Measurements from ENCODE around the gene TNRC18. TPM values are rescaled to one million over a fixed set of nuclear protein-coding genes. Genes with fewer than 3 reads are reported as not detected.
"Not testable (repeated sequence)": the region's sequence is repeated elsewhere in the genome, so short reads cannot be mapped to it uniquely, and the experiment has no call there.

TNRC18 gene
- 10 to 100 TPM; 46.3 to 49.2 TPM for total RNA-seq

DNA sequence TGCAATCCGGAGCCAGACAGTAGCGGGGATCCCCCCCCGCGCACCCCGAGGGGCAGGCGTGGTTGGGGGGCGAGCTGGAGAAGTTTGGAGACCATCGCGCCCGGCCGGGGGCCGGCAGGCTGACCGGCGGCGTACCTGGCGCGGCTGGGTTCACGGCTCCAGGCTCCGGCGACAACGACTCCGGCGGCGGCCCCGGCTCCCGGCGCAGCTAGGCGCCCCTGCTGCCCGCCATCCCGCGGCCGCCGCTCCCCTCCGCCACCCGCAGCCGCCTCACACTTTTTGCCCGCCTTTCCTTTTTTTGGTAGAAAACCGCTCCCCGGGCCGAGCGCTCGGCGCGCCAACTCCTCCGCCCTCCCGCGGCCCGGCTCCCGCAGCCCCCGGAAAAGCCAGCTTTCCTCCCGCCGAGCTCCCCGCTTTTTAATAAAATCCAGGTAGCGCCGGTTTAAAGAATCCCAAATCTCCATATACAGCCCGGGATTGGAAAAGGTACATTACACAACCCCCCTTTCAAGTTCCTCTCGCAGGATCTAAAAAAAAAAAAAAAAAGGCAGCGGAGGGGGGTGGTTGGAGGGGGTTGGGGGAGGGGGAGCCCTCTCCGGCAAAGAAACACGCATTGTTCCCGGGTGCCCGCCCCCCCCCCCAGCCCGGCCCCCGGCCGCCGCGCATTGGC lies at the start of gene TNRC18:
Gene TNRC18, minus strand, starts transcription at position 529 of the 670 bp plus-strand sequence. CDS start 2,588 bp downstream, outside the sequence.
- H3K9me3 Mint-ChIP-seq = no peaks in the 10 kb centered on the region
- peak within 1 kb of the TSS; percentile 70 for H3K4me3 Mint-ChIP-seq
- peak within 1 kb of the TSS; percentile 48 for H3K27ac Mint-ChIP-seq
- H3K4me1 Mint-ChIP-seq = peaks cover 3% of the 10 kb centered on the region
- peaks cover 34% of the 10 kb centered on the region for H3K27me3 Mint-ChIP-seq
- no peak for ATAC-seq (replicated peaks)
- H3K36me3 Mint-ChIP-seq (ENCODE audit: low read depth) = peaks cover 15% of the 10 kb centered on the region

DNA sequence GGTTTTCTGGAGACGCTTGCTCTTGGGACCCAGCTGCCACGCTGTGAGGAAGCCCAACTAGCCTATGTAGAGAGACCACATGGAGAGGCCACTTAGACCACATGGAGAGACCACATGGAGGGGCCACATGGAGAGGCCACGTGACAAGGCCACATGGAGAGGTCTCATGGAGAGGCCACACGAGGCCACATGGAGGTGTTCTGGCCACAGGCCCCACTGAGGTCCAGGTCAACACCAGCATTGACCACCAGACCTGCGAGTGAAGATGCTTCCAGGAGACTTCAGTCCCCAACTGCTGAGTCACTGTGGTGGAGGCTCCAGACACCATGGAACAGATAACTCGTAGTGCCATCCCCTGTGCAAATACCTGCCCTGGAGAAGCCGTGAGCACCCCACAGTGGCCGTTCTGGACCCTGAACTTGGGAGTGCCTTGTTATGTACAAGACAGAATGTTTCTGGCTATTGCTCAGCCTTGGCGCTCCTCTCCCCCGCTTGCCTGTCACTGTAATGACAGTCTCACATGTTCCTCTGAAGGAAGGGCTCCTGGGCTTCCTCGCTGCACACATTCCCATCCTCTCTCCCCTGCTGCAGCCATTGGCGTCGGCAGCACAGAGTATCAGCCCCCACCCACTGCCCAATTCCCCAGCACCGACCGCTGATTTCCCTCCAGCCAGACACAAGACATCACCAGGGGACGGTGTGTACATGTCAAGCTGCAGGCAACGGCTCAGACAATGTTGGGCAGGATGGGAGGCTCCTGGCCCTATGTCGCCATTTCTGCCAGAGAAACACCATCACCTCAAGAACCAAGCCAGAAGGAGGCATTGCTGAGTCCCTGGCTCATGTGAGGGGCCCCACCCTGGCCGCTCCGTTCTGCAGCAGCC lies 49.0 kb upstream of the TNRC18 start:
- Mint-ChIP-seq H3K27me3 (no peaks in the 10 kb centered on the region), H3K36me3 (ENCODE audit: low read depth) (no peaks in the 10 kb centered on the region), H3K4me1 (peaks cover 6% of the 10 kb centered on the region), H3K9me3 (no peaks in the 10 kb centered on the region), H3K27ac (no peak overlapping the region), H3K4me3 (no peak overlapping the region)
- ATAC-seq (replicated peaks) = no peak

- H3K4me3 Mint-ChIP-seq; H3K9me3 Mint-ChIP-seq; H3K27me3 Mint-ChIP-seq; ATAC-seq (replicated peaks); H3K4me1 Mint-ChIP-seq; H3K27ac Mint-ChIP-seq; H3K36me3 Mint-ChIP-seq (ENCODE audit: low read depth): not testable (repeated sequence)
Measured at GRCh38 chr7:5471623-5472022, 48.0 kb upstream of the TNRC18 start.

GRCh38 chr7:5470816-5471215 lies 47.2 kb upstream of the TNRC18 start:
- Mint-ChIP-seq H3K4me3 (no peak overlapping the region), H3K4me1 (peaks cover 6% of the 10 kb centered on the region), H3K9me3 (no peaks in the 10 kb centered on the region), H3K27ac (no peak overlapping the region), H3K36me3 (ENCODE audit: low read depth) (no peaks in the 10 kb centered on the region), H3K27me3 (no peaks in the 10 kb centered on the region)
- ATAC-seq (replicated peaks) = no peak

- Mint-ChIP-seq H3K4me3 (no peak overlapping the region), H3K4me1 (peaks cover 6% of the 10 kb centered on the region), H3K9me3 (no peaks in the 10 kb centered on the region), H3K27ac (no peak overlapping the region), H3K27me3 (no peaks in the 10 kb centered on the region), H3K36me3 (ENCODE audit: low read depth) (no peaks in the 10 kb centered on the region)
- no peak for ATAC-seq (replicated peaks)
Measured at GRCh38 chr7:5470167-5470532, 46.5 kb upstream of the TNRC18 start.

- no peaks in the 10 kb centered on the region for H3K9me3 Mint-ChIP-seq
- ATAC-seq (replicated peaks) = no peak
- peaks cover 6% of the 10 kb centered on the region for H3K4me1 Mint-ChIP-seq
- no peak overlapping the region for H3K4me3 Mint-ChIP-seq
- H3K36me3 Mint-ChIP-seq (ENCODE audit: low read depth) = no peaks in the 10 kb centered on the region
- H3K27ac Mint-ChIP-seq = peak overlapping the region; percentile 10
- H3K27me3 Mint-ChIP-seq = no peaks in the 10 kb centered on the region
Measured at GRCh38 chr7:5469375-5470166, 45.9 kb upstream of the TNRC18 start.

GRCh38 chr7:5467645-5468044 lies 44.0 kb upstream of the TNRC18 start:
- ATAC-seq (replicated peaks) = no peak
- H3K4me3 Mint-ChIP-seq = no peak overlapping the region
- H3K27me3 Mint-ChIP-seq = no peaks in the 10 kb centered on the region
- H3K27ac Mint-ChIP-seq = no peak overlapping the region
- H3K9me3 Mint-ChIP-seq = no peaks in the 10 kb centered on the region
- H3K4me1 Mint-ChIP-seq = peaks cover 6% of the 10 kb centered on the region
- H3K36me3 Mint-ChIP-seq (ENCODE audit: low read depth) = no peaks in the 10 kb centered on the region

DNA sequence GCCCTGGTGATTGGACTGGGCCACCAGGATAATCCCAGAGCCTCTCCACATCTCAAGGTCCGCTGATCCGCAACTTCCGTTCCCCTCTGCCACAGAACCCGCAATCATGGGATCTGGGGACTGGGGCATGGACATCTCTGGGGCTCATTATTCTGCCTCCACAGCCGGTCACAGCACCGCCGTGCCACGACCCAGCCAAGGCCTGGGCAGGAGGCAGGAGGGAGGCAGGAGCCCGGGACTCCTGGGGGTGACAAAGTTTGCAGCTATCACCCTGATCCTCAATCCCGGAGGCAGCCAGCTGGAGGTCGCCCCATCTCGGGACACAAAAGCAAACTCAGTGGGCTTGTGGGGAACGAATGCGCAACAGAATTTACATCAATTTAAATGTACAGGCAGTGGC lies 42.9 kb upstream of the TNRC18 start:
- Mint-ChIP-seq H3K27me3 (no peaks in the 10 kb centered on the region), H3K4me1 (peaks cover 6% of the 10 kb centered on the region), H3K36me3 (ENCODE audit: low read depth) (no peaks in the 10 kb centered on the region), H3K9me3 (no peaks in the 10 kb centered on the region), H3K4me3 (no peak overlapping the region), H3K27ac (no peak overlapping the region)
- ATAC-seq (replicated peaks) = no peak

GRCh38 chr7:5463031-5463430 lies 39.4 kb upstream of the TNRC18 start:
- H3K36me3 Mint-ChIP-seq (ENCODE audit: low read depth) = no peaks in the 10 kb centered on the region
- H3K4me3 Mint-ChIP-seq = no peak overlapping the region
- H3K27ac Mint-ChIP-seq = no peak overlapping the region
- no peak for ATAC-seq (replicated peaks)
- H3K4me1 Mint-ChIP-seq = no peaks in the 10 kb centered on the region
- no peaks in the 10 kb centered on the region for H3K9me3 Mint-ChIP-seq
- H3K27me3 Mint-ChIP-seq = no peaks in the 10 kb centered on the region

- H3K4me3 Mint-ChIP-seq = no peak overlapping the region
- no peaks in the 10 kb centered on the region for H3K36me3 Mint-ChIP-seq (ENCODE audit: low read depth)
- no peaks in the 10 kb centered on the region for H3K9me3 Mint-ChIP-seq
- H3K4me1 Mint-ChIP-seq = no peaks in the 10 kb centered on the region
- ATAC-seq (replicated peaks) = no peak
- no peaks in the 10 kb centered on the region for H3K27me3 Mint-ChIP-seq
- H3K27ac Mint-ChIP-seq = no peak overlapping the region
Measured at GRCh38 chr7:5462216-5462615, 38.6 kb upstream of the TNRC18 start.

DNA sequence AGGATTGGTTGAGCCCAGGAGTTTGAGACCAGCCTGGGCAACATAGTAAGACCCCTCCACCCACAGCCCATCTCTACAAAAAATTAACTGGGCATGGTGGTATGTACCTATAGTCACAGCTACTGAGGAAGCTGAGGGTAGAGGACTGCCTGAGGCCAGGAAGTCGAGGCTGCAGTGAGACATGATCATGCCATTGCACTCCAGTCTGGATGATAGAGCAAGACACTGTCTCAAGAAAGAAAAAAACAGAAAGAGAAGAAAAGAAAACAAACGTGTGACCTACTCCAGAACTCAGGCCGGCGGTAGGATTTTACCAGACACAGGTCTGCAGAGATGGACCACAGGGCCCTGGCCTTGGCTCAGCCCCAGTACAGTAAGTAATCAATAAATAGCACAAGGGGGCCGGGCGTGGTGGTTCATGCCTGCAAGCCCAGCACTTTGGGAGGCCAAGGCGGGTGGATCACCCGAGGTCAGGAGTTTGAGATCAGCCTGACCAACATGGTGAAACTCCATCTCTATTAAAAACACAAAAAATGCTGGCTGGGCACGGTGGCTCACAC lies 35.4 kb upstream of the TNRC18 start:
- Mint-ChIP-seq H3K27ac (no peak overlapping the region), H3K4me3 (no peak overlapping the region), H3K9me3 (no peaks in the 10 kb centered on the region), H3K36me3 (ENCODE audit: low read depth) (no peaks in the 10 kb centered on the region), H3K4me1 (no peaks in the 10 kb centered on the region), H3K27me3 (no peaks in the 10 kb centered on the region)
- no peak for ATAC-seq (replicated peaks)

DNA sequence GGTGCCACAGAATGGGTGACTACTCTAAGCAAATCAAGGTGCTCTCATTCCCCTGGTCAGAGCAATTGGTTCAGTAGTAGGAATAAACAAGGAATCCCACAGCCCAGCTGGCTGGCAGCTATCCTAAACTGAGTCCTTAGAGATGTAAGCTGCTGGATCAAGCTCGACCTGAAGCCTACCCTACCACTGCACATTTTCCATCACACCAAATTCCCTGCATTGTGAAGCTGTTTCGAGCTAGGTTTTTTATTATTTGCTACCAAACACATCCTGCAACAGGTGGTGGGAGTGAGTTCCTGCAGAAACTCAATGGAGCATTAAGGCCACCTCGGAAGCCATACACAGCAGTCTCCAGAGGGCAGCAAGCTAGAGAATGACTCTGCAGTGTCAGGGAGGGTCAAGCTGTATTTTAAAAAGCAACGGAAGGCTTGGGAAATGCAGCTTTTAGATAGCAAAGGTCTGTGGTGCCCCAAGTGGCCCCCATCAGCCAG lies 33.7 kb upstream of the TNRC18 start:
- no peak for ATAC-seq (replicated peaks)
- Mint-ChIP-seq H3K27ac (no peak overlapping the region), H3K36me3 (ENCODE audit: low read depth) (no peaks in the 10 kb centered on the region), H3K4me1 (no peaks in the 10 kb centered on the region), H3K27me3 (no peaks in the 10 kb centered on the region), H3K9me3 (no peaks in the 10 kb centered on the region), H3K4me3 (no peak overlapping the region)

- Mint-ChIP-seq H3K36me3 (ENCODE audit: low read depth) (no peaks in the 10 kb centered on the region), H3K4me1 (no peaks in the 10 kb centered on the region), H3K9me3 (no peaks in the 10 kb centered on the region), H3K27ac (no peak overlapping the region), H3K27me3 (no peaks in the 10 kb centered on the region), H3K4me3 (no peak overlapping the region)
- ATAC-seq (replicated peaks) = no peak
Measured at GRCh38 chr7:5456409-5456808, 32.8 kb upstream of the TNRC18 start.

DNA sequence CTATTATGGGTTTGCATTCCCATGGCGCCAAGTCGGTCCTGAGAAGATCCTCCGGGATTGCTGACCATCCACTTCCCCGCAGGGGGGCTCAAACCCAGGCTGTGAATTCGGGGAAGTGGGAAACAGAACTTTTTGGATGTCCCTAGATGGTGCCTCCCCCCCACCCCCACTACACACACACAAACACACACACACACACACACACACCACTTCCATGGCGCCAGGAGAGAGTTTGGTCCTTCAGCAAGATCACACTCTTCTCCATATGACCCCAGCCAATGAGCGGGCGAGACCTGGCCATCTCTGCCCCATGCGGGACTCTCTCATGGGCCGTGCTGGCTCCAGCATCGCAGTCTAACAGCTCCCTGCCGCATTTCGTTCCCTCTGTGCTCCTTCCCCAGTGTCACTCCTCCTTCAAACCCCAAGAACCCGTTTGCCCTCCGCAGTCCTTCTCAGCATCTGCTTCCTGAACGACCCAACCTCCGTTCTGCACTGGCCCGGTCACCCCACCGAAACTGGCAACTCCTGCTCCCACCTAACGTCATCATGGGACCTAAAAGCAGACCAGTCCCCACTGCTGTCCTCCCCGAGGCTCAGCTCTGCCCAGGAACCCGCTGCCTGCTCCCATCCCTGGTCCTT lies 32.1 kb upstream of the TNRC18 start:
- no peaks in the 10 kb centered on the region for H3K36me3 Mint-ChIP-seq (ENCODE audit: low read depth)
- no peaks in the 10 kb centered on the region for H3K4me1 Mint-ChIP-seq
- no peak overlapping the region for H3K27ac Mint-ChIP-seq
- no peak for ATAC-seq (replicated peaks)
- H3K4me3 Mint-ChIP-seq = no peak overlapping the region
- H3K9me3 Mint-ChIP-seq = no peaks in the 10 kb centered on the region
- no peaks in the 10 kb centered on the region for H3K27me3 Mint-ChIP-seq

Measured in activated T-helper 17 cell treated with anti-CD3 and anti-CD28 coated beads, Interleukin-2, amount 50 U/mL, for 72 hours (primary cell).